Transverse colon (tissue), 4 donors: ENCODE results near the gene HOXB4. TPM values are rescaled to one million over a fixed set of nuclear protein-coding genes. Genes with fewer than 3 reads are reported as not detected.

Source experiments
- DNase-seq: peaks from one replicate; pipeline ENCODE4 v3.0.0-alpha.2; 2019
- H3K27ac ChIP-seq, 4 donors: fragments of 200-600 bp; sonication (generic); 2 replicates each; pipeline ENCODE4 v1.5.1; 2016 to 2018; ENCODE audit warnings: inconsistent platforms in 4 of 4
- H3K27me3 ChIP-seq: fragments of 200-600 bp; sonication (generic); 2 replicates; pipeline ENCODE4 v1.5.1; 2017; ENCODE audit warnings: inconsistent platforms
- H3K36me3 ChIP-seq, 4 donors: fragments of 200-600 bp; sonication (generic); 2 replicates each; pipeline ENCODE4 v1.5.1; 2017 to 2019; ENCODE audit warnings: inconsistent platforms in 4 of 4
- H3K4me1 ChIP-seq, 4 donors: fragments of 200-600 bp; sonication (generic); 2 replicates each; pipeline ENCODE4 v1.5.1; 2017 to 2020; ENCODE audit warnings: inconsistent platforms in 4 of 4
- H3K4me3 ChIP-seq, 4 donors: fragments of 200-600 bp; sonication (generic); 1 replicate in 1 of 4; 2 replicates in 3 of 4; pipeline versions ENCODE4 v1.5.1 to v1.6.1; 2017 to 2019; ENCODE audit warnings: inconsistent platforms in 4 of 4
- H3K9me3 ChIP-seq, 2 donors: fragments of 200-600 bp; sonication (generic); 2 replicates each; pipeline ENCODE4 v1.5.1; 2017 to 2019; ENCODE audit warnings: inconsistent platforms in 2 of 2
- EP300 ChIP-seq: sonication (generic); formaldehyde crosslinking; IDR thresholded peaks from one replicate; pipeline ENCODE4 v1.6.1; 2017; ENCODE audit warnings: antibody characterized with exemption, low read depth
- POLR2A ChIP-seq: fragments of 450-650 bp; IDR thresholded peaks from one replicate; pipeline ENCODE4 v1.6.1; 2016; ENCODE audit warnings: antibody characterized with exemption, mild to moderate bottlenecking, moderate library complexity
- POLR2AphosphoS5 ChIP-seq, 3 donors: sonication (generic); formaldehyde crosslinking; IDR thresholded peaks; one replicate each; pipeline ENCODE4 v1.6.1; 2016; ENCODE audit warnings: antibody characterized with exemption in 3 of 3
- WGBS, 2 donors: methylation state at CpG; one replicate each; pipeline ENCODE4 v1.1.5; 2018; ENCODE audit warnings: low coverage in 1 of 2; 5-methylcytosine and 5-hydroxymethylcytosine counted together
- in situ Hi-C, 4 donors: fragments of 200-750 bp; cut with MboI; loops; one replicate each; pipeline versions ENCODE4 v1.15.0 to v1.15.1; 2017; ENCODE audit warnings: low sequenced_read_pairs in 3 of 4, low pct_ligation_motif_present in 1 of 4, low pct_unique_long_range_greater_than_20kb in 1 of 4
- intact Hi-C: fragments of 100-400 bp; cut with DNase I; formaldehyde crosslinking; loops from one replicate; pipeline ENCODE4 v1.15.1; 2023; ENCODE audit warnings: low total_unique reads
- total RNA-seq, 4 donors: library from RNA; depleted of rRNA; stranded (reverse); fragments of >200 nt; gene quantifications; one replicate each; pipeline ENCODE4 v1.1.0, GENCODE V29; 2016
- TF ChIP-seq, protein P1 (sequence below), 5 experiments: fragments of 200-600 bp in 3 of 5; fragments of 450-650 bp in 2 of 5; sonication (generic) in 3 of 5; IDR thresholded peaks; 1 replicate in 2 of 5; 2 replicates in 3 of 5; pipeline ENCODE4 v1.5.1; 2016 to 2017; ENCODE audit warnings: antibody characterized with exemption in 5 of 5, inconsistent platforms in 3 of 5, mild to moderate bottlenecking in 2 of 5, moderate library complexity in 1 of 5

Gene HOXB4
- total RNA-seq, 4 donors from 2014 or later, result 1.9 to 4.8 (median 2.0) TPM; not detected in 1

DNA sequence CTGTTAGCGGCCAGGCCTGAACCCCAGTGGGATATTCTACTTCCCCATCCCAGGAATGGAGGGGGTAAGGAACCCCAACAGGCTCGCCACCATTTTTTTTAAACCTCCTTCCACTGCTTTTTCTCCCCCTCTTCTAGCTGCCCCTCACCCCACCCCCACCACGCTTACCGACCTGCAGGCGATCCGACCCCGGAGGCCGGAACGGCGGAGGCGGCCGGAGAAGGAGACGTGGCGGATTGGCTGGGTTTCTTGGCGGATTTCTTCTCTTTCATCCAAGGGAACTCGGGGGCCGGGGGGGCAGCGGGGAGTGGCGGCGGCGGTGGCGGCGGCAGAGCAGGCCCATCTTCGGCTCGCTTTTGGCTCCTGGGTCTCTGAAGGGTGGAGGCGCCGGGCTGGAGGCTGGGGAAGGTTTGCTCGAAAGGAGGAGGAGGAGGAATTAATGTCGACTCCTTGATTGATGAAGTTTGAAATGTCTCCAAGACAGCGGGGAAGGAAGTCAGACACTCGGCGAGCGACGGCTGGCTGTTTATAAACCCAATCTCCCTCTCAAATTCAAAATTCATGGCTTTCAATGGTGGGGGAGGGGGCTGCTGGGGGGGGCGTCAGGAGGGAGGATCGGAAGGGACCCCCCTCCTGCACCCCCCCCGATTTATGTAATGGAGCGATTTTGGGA is 33.7 kb downstream of the HOXB4 start:
- WGBS, 2 donors, result 28 to 56% methylated on average over 4 to 37 of the region's 38 CpGs
- peak; percentile 81 for DNase-seq
- in situ Hi-C loops (no loop called here), intact Hi-C loops (loop anchor here (1.0 to 5.0 kb wide), 3 partner anchors 11 to 52 kb away; partner anchors contain the start of gene HOXB4)
- peak overlapping the region; percentile 45 to 74 (median 60) for H3K4me3 ChIP-seq
- H3K27ac ChIP-seq, result peak overlapping the region; percentile 89 to 95 (median 94)
- peaks cover 17% of the 10 kb centered on the region for H3K27me3 ChIP-seq
- no peaks in the 10 kb centered on the region for H3K36me3 ChIP-seq
- H3K4me1 ChIP-seq, result peaks cover 22 to 67% (median 35%) of the 10 kb centered on the region in 4 donors
- TF ChIP-seq, protein P1, sequence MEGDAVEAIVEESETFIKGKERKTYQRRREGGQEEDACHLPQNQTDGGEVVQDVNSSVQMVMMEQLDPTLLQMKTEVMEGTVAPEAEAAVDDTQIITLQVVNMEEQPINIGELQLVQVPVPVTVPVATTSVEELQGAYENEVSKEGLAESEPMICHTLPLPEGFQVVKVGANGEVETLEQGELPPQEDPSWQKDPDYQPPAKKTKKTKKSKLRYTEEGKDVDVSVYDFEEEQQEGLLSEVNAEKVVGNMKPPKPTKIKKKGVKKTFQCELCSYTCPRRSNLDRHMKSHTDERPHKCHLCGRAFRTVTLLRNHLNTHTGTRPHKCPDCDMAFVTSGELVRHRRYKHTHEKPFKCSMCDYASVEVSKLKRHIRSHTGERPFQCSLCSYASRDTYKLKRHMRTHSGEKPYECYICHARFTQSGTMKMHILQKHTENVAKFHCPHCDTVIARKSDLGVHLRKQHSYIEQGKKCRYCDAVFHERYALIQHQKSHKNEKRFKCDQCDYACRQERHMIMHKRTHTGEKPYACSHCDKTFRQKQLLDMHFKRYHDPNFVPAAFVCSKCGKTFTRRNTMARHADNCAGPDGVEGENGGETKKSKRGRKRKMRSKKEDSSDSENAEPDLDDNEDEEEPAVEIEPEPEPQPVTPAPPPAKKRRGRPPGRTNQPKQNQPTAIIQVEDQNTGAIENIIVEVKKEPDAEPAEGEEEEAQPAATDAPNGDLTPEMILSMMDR (IDR thresholded peaks at IDR 0.05), result no peak
- peak; percentile 25 to 42 (median 41) for TF ChIP-seq POLR2AphosphoS5 (IDR thresholded peaks at IDR 0.05)
- no peaks in the 10 kb centered on the region for H3K9me3 ChIP-seq

DNA sequence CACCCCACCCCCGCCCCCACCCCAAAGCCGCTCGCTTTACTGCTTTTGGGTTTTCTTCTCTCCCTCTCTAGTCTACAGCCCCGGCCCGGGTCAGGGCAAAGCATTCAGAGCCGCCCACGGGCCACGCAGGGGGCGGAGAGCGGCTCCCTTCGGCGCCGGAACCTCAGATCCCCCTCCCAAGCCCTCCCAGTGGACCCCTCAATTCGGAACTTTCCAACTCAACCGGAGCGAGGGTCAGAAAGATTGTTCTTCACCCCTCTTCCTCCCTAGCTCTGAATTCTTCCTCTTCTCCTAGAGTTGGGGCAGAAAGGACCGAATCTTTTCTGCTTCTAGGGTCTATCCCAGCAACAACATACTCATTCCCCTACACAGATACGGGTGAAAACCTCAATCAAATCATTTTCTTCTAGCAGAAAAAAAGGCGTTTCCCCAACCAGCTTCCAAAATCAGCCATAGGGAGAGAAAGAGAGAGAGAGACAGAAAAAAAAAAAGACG is 34.2 kb downstream of the HOXB4 start:
- no peak for DNase-seq
- TF ChIP-seq EP300, result no peak
- TF ChIP-seq POLR2A, result no peak
- no peak for TF ChIP-seq POLR2AphosphoS5 (IDR thresholded peaks at IDR 0.05)
- TF ChIP-seq, protein P1 (IDR thresholded peaks at IDR 0.05), result no peak
- Histone ChIP-seq H3K4me3 (peak overlapping the region; percentile 45 to 74 (median 60)), H3K27ac (peak overlapping the region; percentile 89 to 95 (median 94)), H3K4me1 (peaks cover 22 to 62% (median 34%) of the 10 kb centered on the region in 4 donors), H3K9me3 (no peaks in the 10 kb centered on the region), H3K27me3 (peaks cover 17% of the 10 kb centered on the region), H3K36me3 (no peaks in the 10 kb centered on the region)
- in situ Hi-C loops (no loop called here), intact Hi-C loops (loop anchor here (1.0 to 5.0 kb wide), 3 partner anchors 11 to 52 kb away; partner anchors contain the start of gene HOXB4)
- 12 to 19% methylated on average over 3 to 20 of the region's 20 CpGs for WGBS, 2 donors

DNA sequence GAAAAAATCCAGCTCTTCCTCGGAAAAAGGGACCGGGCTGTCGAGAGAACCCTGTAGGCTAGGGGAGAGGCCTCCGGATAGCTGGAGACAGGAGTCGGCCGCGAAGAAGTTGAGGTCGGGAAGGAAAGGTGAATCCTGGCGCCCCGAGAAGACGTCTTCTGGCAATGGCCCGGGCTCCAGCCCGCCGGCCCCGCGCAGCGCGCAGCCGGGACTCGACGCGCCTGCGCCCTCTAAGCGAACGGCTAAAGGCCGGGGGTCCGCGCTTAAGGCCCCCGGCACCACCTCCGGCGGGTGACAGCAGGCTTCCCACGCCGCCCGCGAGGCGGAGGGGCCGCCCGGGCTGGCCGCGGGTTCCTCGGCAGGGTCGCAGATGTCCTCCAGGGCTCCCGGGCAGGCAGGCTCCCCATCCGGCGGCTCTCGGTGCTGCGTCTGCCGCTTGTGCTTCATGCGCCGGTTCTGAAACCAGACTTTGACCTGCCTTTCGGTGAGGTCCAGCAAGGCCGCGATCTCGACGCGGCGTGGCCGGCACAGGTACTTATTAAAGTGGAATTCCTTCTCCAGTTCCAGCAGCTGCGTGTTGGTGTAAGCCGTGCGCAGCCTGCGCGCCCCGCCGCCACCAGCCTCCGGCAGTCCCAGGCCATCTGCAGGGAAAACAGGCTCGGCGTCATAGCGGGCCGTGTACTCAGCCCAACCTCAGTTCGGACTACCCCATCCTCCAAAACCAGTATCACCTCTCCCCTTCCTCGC is 34.9 kb downstream of the HOXB4 start:
- peak overlapping the region; percentile 89 to 95 (median 94) for H3K27ac ChIP-seq
- peak overlapping the region; percentile 45 to 74 (median 60) for H3K4me3 ChIP-seq
- H3K27me3 ChIP-seq, result peaks cover 17% of the 10 kb centered on the region
- no peaks in the 10 kb centered on the region for H3K36me3 ChIP-seq
- intact Hi-C loops (loop anchor here (5.0 kb wide), 2 partner anchors 34 to 51 kb away; partner anchors contain the start of gene HOXB4), in situ Hi-C loops (no loop called here)
- H3K9me3 ChIP-seq, result no peaks in the 10 kb centered on the region
- TF ChIP-seq EP300 (no peak), POLR2A (no peak), POLR2AphosphoS5 (IDR thresholded peaks at IDR 0.05) (peak in 1 of 3 donors; percentile 18)
- TF ChIP-seq, protein P1 (IDR thresholded peaks at IDR 0.05), result peak in 4 of 5 experiments; percentile 3 to 51 (median 28)
- 16% methylated on average over 65 of the region's 72 CpGs; no CpG with 5 or more reads in 1 of the 2 donors for WGBS, 2 donors
- peaks cover 18 to 56% (median 30%) of the 10 kb centered on the region in 4 donors for H3K4me1 ChIP-seq
- peak; percentile 57 for DNase-seq

DNA sequence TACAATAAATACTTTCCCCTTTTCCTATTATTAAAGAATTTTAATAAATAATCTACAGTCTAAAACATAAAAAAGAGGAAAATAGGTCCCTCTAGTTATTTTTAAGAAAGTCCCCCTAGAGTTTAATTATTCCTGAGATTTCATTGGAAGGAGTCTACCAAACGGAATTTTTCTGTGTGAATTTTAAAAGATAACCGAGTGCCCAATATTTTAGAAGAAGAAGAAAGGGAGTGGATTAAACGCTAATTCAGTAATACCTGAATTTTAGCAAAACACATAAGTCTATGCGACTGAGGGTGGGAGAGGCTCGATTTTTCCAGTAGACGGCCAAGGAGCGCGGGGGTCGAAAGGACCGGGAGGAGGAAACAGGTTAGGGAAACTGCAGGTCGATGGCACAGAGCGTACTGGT is 35.4 kb downstream of the HOXB4 start:
- Histone ChIP-seq H3K27me3 (peaks cover 17% of the 10 kb centered on the region), H3K9me3 (no peaks in the 10 kb centered on the region), H3K4me1 (peaks cover 18 to 50% (median 26%) of the 10 kb centered on the region in 4 donors), H3K4me3 (peak overlapping the region; percentile 45 to 74 (median 60)), H3K27ac (peak overlapping the region; percentile 89 to 95 (median 94)), H3K36me3 (no peaks in the 10 kb centered on the region)
- intact Hi-C loops (loop anchor here (5.0 kb wide), 2 partner anchors 35 to 50 kb away; partner anchors contain the start of gene HOXB4), in situ Hi-C loops (no loop called here)
- no peak for DNase-seq
- TF ChIP-seq POLR2AphosphoS5 (IDR thresholded peaks at IDR 0.05) (no peak), EP300 (no peak), POLR2A (no peak)
- TF ChIP-seq, protein P1 (IDR thresholded peaks at IDR 0.05), result no peak
- WGBS, 2 donors, result 11 to 14% methylated on average over 6 to 12 of the region's 12 CpGs
